Panc1 (cell line): ENCODE data around the gene DOP1A. TPM values are rescaled to one million over a fixed set of nuclear protein-coding genes. Genes with fewer than 3 reads are reported as not detected.

ENCODE experiments used
- ATAC-seq: fragments of 200-7000 bp; cut with Tn5 transposase; 2 replicates; pipeline ENCODE4 v1.9.1; 2020; ENCODE audit warnings: mild to moderate bottlenecking, moderate library complexity
- BruUV-seq: library from RNA; stranded (reverse); fragments of 400-500 nt; replicated peaks from 2 replicates; lab custom pipeline; 2021; lab: Mats Ljungman, UMichigan
- CTCF ChIA-PET: fragments of 300-600 bp; sonication (Branson Sonifier 250); formaldehyde crosslinking; loops from one replicate; lab custom pipeline; 2022; ENCODE audit warnings: antibody characterized with exemption; lab: Charles Lee
- POLR2A ChIA-PET: fragments of 300-600 bp; sonication (Branson Sonifier 250); formaldehyde crosslinking; loops from one replicate; lab custom pipeline; 2022; ENCODE audit warnings: antibody characterized with exemption; lab: Charles Lee
- DNase-seq: peaks from one replicate; pipeline ENCODE4 v3.0.0-alpha.2; 2010; ENCODE audit warnings: low read depth, low spot score
- H3K27ac ChIP-seq: 2 replicates; pipeline ENCODE4 v1.5.1; 2011; ENCODE audit warnings: mild to moderate bottlenecking, low read length, inconsistent platforms
- H3K27me3 ChIP-seq: fragments of 200-500 bp; sonication (Bioruptor generic); 2 replicates; pipeline ENCODE4 v1.6.0; 2014; ENCODE audit warnings: low read length, inconsistent platforms; ENCODE audit not compliant: control insufficient read depth, insufficient read depth
- H3K36me3 ChIP-seq: fragments of 200-500 bp; sonication (Bioruptor generic); 2 replicates; pipeline ENCODE4 v1.5.1; 2014; ENCODE audit warnings: inconsistent platforms, mild to moderate bottlenecking, low read length, moderate library complexity; ENCODE audit not compliant: control insufficient read depth, insufficient read depth
- H3K4me1 ChIP-seq: 2 replicates; pipeline ENCODE4 v1.5.1; 2011; ENCODE audit warnings: inconsistent platforms, mild to moderate bottlenecking, low read length, moderate library complexity; ENCODE audit not compliant: control insufficient read depth, insufficient read depth
- H3K4me3 ChIP-seq, 2 experiments: 2 replicates each; pipeline ENCODE4 v1.5.1; 2011 to 2012; ENCODE audit warnings: low read depth in 2 of 2, low read length in 2 of 2, mild to moderate bottlenecking in 2 of 2, inconsistent platforms in 1 of 2, moderate library complexity in 1 of 2
- H3K9me3 ChIP-seq: fragments of 200-500 bp; sonication (Bioruptor generic); 2 replicates; pipeline ENCODE4 v1.5.1; 2014; ENCODE audit warnings: low read depth, mild to moderate bottlenecking, inconsistent platforms, low read length, moderate library complexity; ENCODE audit not compliant: control insufficient read depth, insufficient read depth
- POLR2AphosphoS5 ChIP-seq: IDR thresholded peaks from 2 replicates; pipeline ENCODE4 v1.6.1; 2012; ENCODE audit warnings: mild to moderate bottlenecking, low read depth, low read length, moderate library complexity
- SIN3A ChIP-seq: IDR thresholded peaks from 2 replicates; pipeline ENCODE4 v1.6.1; 2012; ENCODE audit warnings: low read depth, mild to moderate bottlenecking, low read length, moderate library complexity, borderline replicate concordance; ENCODE audit not compliant: insufficient read depth
- TCF7L2 ChIP-seq: IDR thresholded peaks from 2 replicates; pipeline ENCODE4 v1.6.1; 2011; ENCODE audit warnings: mild to moderate bottlenecking, low read depth, low read length, inconsistent platforms
- in situ Hi-C: cut with HindIII; loops from 2 replicates; pipeline ENCODE4 v1.10.0; 2016; ENCODE audit warnings: low sequenced_read_pairs, low pct_unique_long_range_greater_than_20kb
- intact Hi-C: fragments of 100-400 bp; cut with micrococcal nuclease; formaldehyde crosslinking; loops from one replicate; pipeline ENCODE4 v1.10.0; 2022; ENCODE audit not compliant: unreplicated experiment
- total RNA-seq: library from RNA; stranded (reverse); gene quantifications from one replicate; pipeline ENCODE4 v1.2.1, GENCODE V29; 2021; ENCODE audit not compliant: unreplicated experiment
- TF ChIP-seq, protein P1 (sequence below), 2 experiments: IDR thresholded peaks; 2 replicates each; pipeline ENCODE4 v1.6.1; 2011 to 2012; ENCODE audit warnings: low read depth in 2 of 2, control low read depth in 1 of 2, low read length in 1 of 2, mild to moderate bottlenecking in 1 of 2, moderate library complexity in 1 of 2; ENCODE audit not compliant: insufficient read depth in 1 of 2
- TF ChIP-seq, protein P2 (sequence below): fragments of 450-650 bp; IDR thresholded peaks from 2 replicates; pipeline ENCODE4 v1.5.1; 2017; ENCODE audit warnings: mild to moderate bottlenecking

The DOP1A gene
- total RNA-seq, 1 experiment from 2014 or later = 13.4 TPM

DNA sequence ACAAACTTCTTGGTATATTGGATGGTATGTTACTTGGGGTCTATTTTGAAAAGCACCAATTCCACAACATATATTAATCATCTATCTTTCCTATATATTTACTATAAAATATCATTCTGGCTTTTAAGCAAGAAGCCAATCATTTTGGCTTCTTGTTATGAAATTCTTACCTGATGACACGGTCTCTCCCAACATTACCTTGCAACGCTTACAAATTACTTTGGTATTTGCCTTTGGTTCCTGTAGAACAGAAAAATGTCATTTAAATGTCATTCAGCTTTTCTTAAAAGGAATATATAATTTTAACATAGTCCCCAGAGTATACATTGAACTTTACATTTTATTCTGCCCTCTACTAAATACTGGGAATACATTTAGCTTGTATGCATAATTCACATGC, 29.2 kb upstream of the DOP1A start:
- no peaks in the 10 kb centered on the region for H3K4me1 ChIP-seq
- in situ Hi-C loops = no loop called here
- no TSS peak for BruUV-seq

DNA sequence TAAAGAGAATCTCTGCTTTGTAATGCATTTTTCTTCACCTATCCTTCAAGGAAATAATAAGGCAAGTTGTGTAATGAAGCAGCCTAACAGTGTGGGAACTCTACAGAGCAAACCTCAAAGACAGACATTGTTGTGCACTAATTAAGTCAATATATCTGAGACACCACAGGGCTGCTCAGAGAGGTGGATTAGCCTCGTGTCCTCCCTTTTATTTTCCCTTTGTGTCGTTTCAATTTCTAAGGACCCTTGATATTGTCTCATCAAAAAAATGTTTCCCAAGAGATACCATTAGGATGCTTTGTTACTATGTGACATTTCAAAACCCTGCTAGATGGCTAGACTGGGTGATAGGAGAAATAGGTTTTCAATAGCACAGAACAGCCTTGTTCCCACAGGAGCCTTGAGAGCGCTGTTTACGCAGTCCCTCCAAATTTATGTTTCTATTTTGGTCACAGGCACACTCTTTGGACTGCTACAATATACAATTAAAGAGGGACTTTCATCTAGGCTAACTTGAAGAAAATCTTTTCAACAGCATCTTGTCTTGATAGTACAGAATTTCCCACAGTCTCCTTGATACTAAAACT, 24.9 kb upstream of the DOP1A start:
- DNase-seq = no peak
- Histone ChIP-seq H3K27me3 (no peaks in the 10 kb centered on the region), H3K9me3 (no peaks in the 10 kb centered on the region), H3K4me3 (no peak overlapping the region), H3K27ac (no peak overlapping the region), H3K36me3 (no peaks in the 10 kb centered on the region; the same call in 1 of the 2 replicates), H3K4me1 (no peaks in the 10 kb centered on the region)
- in situ Hi-C loops = no loop called here
- ChIA-PET POLR2A (no interaction called here), CTCF (interaction anchor here (0.6 kb wide), 1 partner anchor 353 kb away, joined by 7 read pairs; no protein-coding TSS in a partner anchor)
- no TSS peak for BruUV-seq
- ATAC-seq = no peak
- intact Hi-C loops = no loop called here
- no peak for TF ChIP-seq POLR2AphosphoS5
- no peak for TF ChIP-seq SIN3A
- TF ChIP-seq, protein P1, sequence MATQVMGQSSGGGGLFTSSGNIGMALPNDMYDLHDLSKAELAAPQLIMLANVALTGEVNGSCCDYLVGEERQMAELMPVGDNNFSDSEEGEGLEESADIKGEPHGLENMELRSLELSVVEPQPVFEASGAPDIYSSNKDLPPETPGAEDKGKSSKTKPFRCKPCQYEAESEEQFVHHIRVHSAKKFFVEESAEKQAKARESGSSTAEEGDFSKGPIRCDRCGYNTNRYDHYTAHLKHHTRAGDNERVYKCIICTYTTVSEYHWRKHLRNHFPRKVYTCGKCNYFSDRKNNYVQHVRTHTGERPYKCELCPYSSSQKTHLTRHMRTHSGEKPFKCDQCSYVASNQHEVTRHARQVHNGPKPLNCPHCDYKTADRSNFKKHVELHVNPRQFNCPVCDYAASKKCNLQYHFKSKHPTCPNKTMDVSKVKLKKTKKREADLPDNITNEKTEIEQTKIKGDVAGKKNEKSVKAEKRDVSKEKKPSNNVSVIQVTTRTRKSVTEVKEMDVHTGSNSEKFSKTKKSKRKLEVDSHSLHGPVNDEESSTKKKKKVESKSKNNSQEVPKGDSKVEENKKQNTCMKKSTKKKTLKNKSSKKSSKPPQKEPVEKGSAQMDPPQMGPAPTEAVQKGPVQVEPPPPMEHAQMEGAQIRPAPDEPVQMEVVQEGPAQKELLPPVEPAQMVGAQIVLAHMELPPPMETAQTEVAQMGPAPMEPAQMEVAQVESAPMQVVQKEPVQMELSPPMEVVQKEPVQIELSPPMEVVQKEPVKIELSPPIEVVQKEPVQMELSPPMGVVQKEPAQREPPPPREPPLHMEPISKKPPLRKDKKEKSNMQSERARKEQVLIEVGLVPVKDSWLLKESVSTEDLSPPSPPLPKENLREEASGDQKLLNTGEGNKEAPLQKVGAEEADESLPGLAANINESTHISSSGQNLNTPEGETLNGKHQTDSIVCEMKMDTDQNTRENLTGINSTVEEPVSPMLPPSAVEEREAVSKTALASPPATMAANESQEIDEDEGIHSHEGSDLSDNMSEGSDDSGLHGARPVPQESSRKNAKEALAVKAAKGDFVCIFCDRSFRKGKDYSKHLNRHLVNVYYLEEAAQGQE (IDR thresholded peaks at IDR 0.05; ENCODE audit: insufficient read depth in 1 of 2, low read depth in 2 of 2, low read length in 1 of 2) = no peak
- no peak for TF ChIP-seq TCF7L2

More for the DNA sequence above, 29.2 kb upstream of the DOP1A start:
- no peak overlapping the region for H3K27ac ChIP-seq
- no peak overlapping the region for H3K4me3 ChIP-seq
- CTCF ChIA-PET = interaction anchor here (0.5 kb wide), 1 partner anchor 917 kb away, joined by 3 read pairs; no protein-coding TSS in a partner anchor
- intact Hi-C loops = no loop called here
- TF ChIP-seq, protein P2, sequence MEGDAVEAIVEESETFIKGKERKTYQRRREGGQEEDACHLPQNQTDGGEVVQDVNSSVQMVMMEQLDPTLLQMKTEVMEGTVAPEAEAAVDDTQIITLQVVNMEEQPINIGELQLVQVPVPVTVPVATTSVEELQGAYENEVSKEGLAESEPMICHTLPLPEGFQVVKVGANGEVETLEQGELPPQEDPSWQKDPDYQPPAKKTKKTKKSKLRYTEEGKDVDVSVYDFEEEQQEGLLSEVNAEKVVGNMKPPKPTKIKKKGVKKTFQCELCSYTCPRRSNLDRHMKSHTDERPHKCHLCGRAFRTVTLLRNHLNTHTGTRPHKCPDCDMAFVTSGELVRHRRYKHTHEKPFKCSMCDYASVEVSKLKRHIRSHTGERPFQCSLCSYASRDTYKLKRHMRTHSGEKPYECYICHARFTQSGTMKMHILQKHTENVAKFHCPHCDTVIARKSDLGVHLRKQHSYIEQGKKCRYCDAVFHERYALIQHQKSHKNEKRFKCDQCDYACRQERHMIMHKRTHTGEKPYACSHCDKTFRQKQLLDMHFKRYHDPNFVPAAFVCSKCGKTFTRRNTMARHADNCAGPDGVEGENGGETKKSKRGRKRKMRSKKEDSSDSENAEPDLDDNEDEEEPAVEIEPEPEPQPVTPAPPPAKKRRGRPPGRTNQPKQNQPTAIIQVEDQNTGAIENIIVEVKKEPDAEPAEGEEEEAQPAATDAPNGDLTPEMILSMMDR = no peak
- H3K9me3 ChIP-seq = no peaks in the 10 kb centered on the region
- no peaks in the 10 kb centered on the region; the same call in 1 of the 2 replicates for H3K36me3 ChIP-seq
- DNase-seq = no peak
- ATAC-seq = no peak
- no peaks in the 10 kb centered on the region for H3K27me3 ChIP-seq
- POLR2A ChIA-PET = no interaction called here

DNA sequence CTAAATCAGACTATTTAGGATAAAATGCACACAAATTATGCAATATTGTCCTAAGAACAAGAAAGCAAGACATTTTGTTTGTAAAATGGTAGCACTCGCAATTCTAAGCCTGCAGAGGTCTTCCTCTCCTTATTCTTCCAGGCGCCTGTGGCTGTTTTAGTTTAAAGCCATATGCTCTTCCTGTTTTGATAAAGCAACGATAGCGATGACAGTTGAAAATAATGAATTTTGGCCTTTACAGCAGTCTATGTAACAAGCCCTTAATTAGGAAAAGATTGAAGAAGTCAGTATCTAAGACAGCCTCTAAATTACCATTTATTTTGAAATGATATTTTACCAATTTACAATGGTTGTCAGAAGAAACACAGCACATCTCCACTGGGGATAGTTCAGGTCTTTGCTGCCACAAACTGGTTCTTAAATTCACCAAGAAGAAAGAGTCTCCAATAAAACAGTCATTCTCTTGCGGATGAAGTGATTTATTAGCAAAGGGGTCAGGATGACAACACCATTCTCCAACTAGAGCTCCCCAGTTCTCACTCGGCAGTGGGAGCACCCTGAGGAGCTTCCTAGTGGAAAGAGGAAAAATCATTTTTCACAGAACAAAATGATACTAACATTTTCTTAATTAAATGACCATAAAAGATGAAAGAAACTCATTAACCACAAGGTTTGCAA, 23.2 kb upstream of the DOP1A start:
- CTCF ChIA-PET = no interaction called here
- no peaks in the 10 kb centered on the region for H3K9me3 ChIP-seq
- POLR2A ChIA-PET = no interaction called here
- in situ Hi-C loops (no loop called here), intact Hi-C loops (no loop called here)
- H3K4me1 ChIP-seq = no peaks in the 10 kb centered on the region
- DNase-seq (no peak), ATAC-seq (no peak)
- no peak overlapping the region for H3K27ac ChIP-seq
- H3K36me3 ChIP-seq = no peaks in the 10 kb centered on the region; the same call in 1 of the 2 replicates
- no peak overlapping the region for H3K4me3 ChIP-seq
- TF ChIP-seq, protein P2 = no peak
- TF ChIP-seq TCF7L2 (no peak), SIN3A (no peak)
- H3K27me3 ChIP-seq = no peaks in the 10 kb centered on the region
- no TSS peak for BruUV-seq
